Rectal smooth muscle tissue (tissue), 1 donor: Measurements from ENCODE around the gene RAB6C.
"Not testable (repeated sequence)": the region's sequence is repeated elsewhere in the genome, so short reads cannot be mapped to it uniquely, and the experiment has no call there.

Experiments used
- H3K27ac ChIP-seq: one replicate; pipeline ENCODE4 v1.7.0; 2013; ENCODE audit warnings: low read depth, low read length, inconsistent platforms
- H3K27me3 ChIP-seq: one replicate; pipeline ENCODE4 v1.7.0; 2013; ENCODE audit warnings: low read length; ENCODE audit not compliant: control insufficient read depth, insufficient read depth
- H3K36me3 ChIP-seq: one replicate; pipeline ENCODE4 v1.7.0; 2013; ENCODE audit warnings: low read length; ENCODE audit not compliant: control insufficient read depth, insufficient read depth
- H3K4me1 ChIP-seq: one replicate; pipeline ENCODE4 v1.7.0; 2013; ENCODE audit warnings: low read length; ENCODE audit not compliant: control insufficient read depth, insufficient read depth
- H3K4me3 ChIP-seq: one replicate; pipeline ENCODE4 v1.7.0; 2013; ENCODE audit warnings: low read length
- H3K9ac ChIP-seq: one replicate; pipeline ENCODE4 v1.7.0; 2013; ENCODE audit warnings: low read length

The RAB6C gene

GRCh38 chr2:130016701-130017100, 37.2 kb downstream of the RAB6C start:
- H3K27ac ChIP-seq, H3K9ac ChIP-seq, H3K4me3 ChIP-seq, H3K4me1 ChIP-seq, H3K27me3 ChIP-seq, H3K36me3 ChIP-seq: not testable (repeated sequence)

- H3K36me3 ChIP-seq, result no peaks in the 10 kb centered on the region
- H3K4me1 ChIP-seq, result no peaks in the 10 kb centered on the region
- H3K27ac ChIP-seq, result no peak overlapping the region
- no peak overlapping the region for H3K9ac ChIP-seq
- no peak overlapping the region for H3K4me3 ChIP-seq
- H3K27me3 ChIP-seq, result no peaks in the 10 kb centered on the region
Measured at GRCh38 chr2:130019402-130019801, 39.9 kb downstream of the RAB6C start.

GRCh38 chr2:130020069-130020468, 40.6 kb downstream of the RAB6C start:
- H3K27ac ChIP-seq, H3K36me3 ChIP-seq, H3K4me3 ChIP-seq, H3K27me3 ChIP-seq, H3K4me1 ChIP-seq, H3K9ac ChIP-seq: not testable (repeated sequence)

- not testable (repeated sequence) for H3K9ac ChIP-seq, H3K27me3 ChIP-seq, H3K36me3 ChIP-seq, H3K4me3 ChIP-seq, H3K4me1 ChIP-seq, H3K27ac ChIP-seq
Measured at GRCh38 chr2:130025931-130026330, 46.5 kb downstream of the RAB6C start.
